HEK293 (cell line): ENCODE data around the gene ANO3.

Experiments
- EGR2 ChIP-seq: fragments of 450-650 bp; formaldehyde crosslinking; IDR thresholded peaks from 2 replicates; pipeline ENCODE4 v1.5.1; 2016; ENCODE audit warnings: low read depth, missing biosample characterization, missing genetic modification characterization

The ANO3 gene

GRCh38 chr11:26712497-26712896 is 380.6 kb downstream of the ANO3 start (continued):
- TF ChIP-seq EGR2 (tag by site-specific recombination): no peak
